ENCODE measurements around the gene TPRA1. TPM values are rescaled to one million over a fixed set of nuclear protein-coding genes. Genes with fewer than 3 reads are reported as not detected.

TPRA1 gene
- total and polyA plus RNA-seq, 2 experiments from 2014 or later: 16.7 to 30.4 TPM

GRCh38 chr3:127611251-127611650 lies 20.7 kb upstream of the TPRA1 start:
- no peak for ATAC-seq
- TF ChIP-seq ETS1 (IDR thresholded peaks at IDR 0.05): no peak
- no peak for TF ChIP-seq EZH2phosphoT487 (IDR thresholded peaks at IDR 0.05; ENCODE audit: unreplicated experiment)
- no peak for TF ChIP-seq CREB1 (CRISPR knock-in tag; IDR thresholded peaks at IDR 0.05; ENCODE audit: low read depth)
- no peak for TF ChIP-seq ZNF114 (CRISPR knock-in tag; IDR thresholded peaks at IDR 0.05)
- no peak for TF ChIP-seq CTCF (conservative IDR thresholded peaks at IDR 0.05; ENCODE audit: low read depth in 2 of 2)
- no peak for TF ChIP-seq NANOG (IDR thresholded peaks at IDR 0.05; ENCODE audit: borderline replicate concordance)
- no peak for TF ChIP-seq JUNB (IDR thresholded peaks at IDR 0.05; ENCODE audit: unreplicated experiment)
- no peak for TF ChIP-seq STAT1 (IDR thresholded peaks at IDR 0.05; ENCODE audit: unreplicated experiment)
- TF ChIP-seq ZNF462 (CRISPR knock-in tag; IDR thresholded peaks at IDR 0.05): no peak
- TF ChIP-seq ZNF331 (CRISPR knock-in tag; IDR thresholded peaks at IDR 0.05; ENCODE audit: low read depth): no peak
- TF ChIP-seq POLR2AphosphoS5 (IDR thresholded peaks at IDR 0.05; ENCODE audit: low read depth): no peak
- no peak for TF ChIP-seq EZH2 (IDR thresholded peaks at IDR 0.05; ENCODE audit: low read depth, unreplicated experiment)
- TF ChIP-seq REST (IDR thresholded peaks at IDR 0.05; ENCODE audit: unreplicated experiment): no peak
- peaks cover 52% of the 10 kb centered on the region; the same call in 1 of the 2 replicates for H4K20me1 ChIP-seq (replicated peaks; ENCODE audit: insufficient read depth)
- H3K36me3 ChIP-seq (ENCODE audit: insufficient read depth): peaks cover 66% of the 10 kb centered on the region
- no peaks in the 10 kb centered on the region for H3K9me2 ChIP-seq (ENCODE audit: insufficient read depth)
- Mint-ChIP-seq H3K4me3 (no peak overlapping the region), H3K27ac (no peak overlapping the region), H3K9me3 (no peaks in the 10 kb centered on the region), H3K36me3 (ENCODE audit: low read depth) (peaks cover 97% of the 10 kb centered on the region), H3K4me1 (peaks cover 10% of the 10 kb centered on the region; the same call in 1 of the 3 replicates), H3K27me3 (ENCODE audit: insufficient read depth, low read depth, poor library complexity) (peaks cover 1% of the 10 kb centered on the region)
- H2AFZ ChIP-seq: no peak overlapping the region
- no peak for DNase-seq (ENCODE audit: low spot score)
- H3K79me2 ChIP-seq (replicated peaks; ENCODE audit: insufficient read depth): peaks cover 50% of the 10 kb centered on the region
- H3F3A ChIP-seq (replicated peaks; ENCODE audit: low read depth): no peaks in the 10 kb centered on the region
- no peaks in the 10 kb centered on the region for H3K4me1 ChIP-seq (ENCODE audit: insufficient read depth)
- no peak overlapping the region for H3K27ac ChIP-seq (ENCODE audit: low read depth)
- no peak overlapping the region for H3K4me3 ChIP-seq
- no peak overlapping the region for H3K4me2 ChIP-seq
- no peaks in the 10 kb centered on the region for H3K27me3 ChIP-seq (ENCODE audit: insufficient read depth)
